Endothelial cell (in vitro differentiated cells): ENCODE results near the gene TFEB. TPM values are rescaled to one million over a fixed set of nuclear protein-coding genes. Genes with fewer than 3 reads are reported as not detected.

Experiments
- DNase-seq: peaks from one replicate; pipeline ENCODE4 v3.0.0; 2021; ENCODE audit warnings: low spot score
- H3K27ac Mint-ChIP-seq: one replicate; pipeline ENCODE4 v1.8.0; 2021; ENCODE audit warnings: mixed read lengths, inconsistent platforms; ENCODE audit not compliant: unreplicated experiment
- H3K27me3 Mint-ChIP-seq: one replicate; pipeline ENCODE4 v1.8.0; 2021; ENCODE audit warnings: mild to moderate bottlenecking, moderate library complexity, mixed read lengths, inconsistent platforms; ENCODE audit not compliant: unreplicated experiment
- H3K36me3 Mint-ChIP-seq: one replicate; pipeline ENCODE4 v1.8.0; 2021; ENCODE audit warnings: mild to moderate bottlenecking, low read depth, mixed read lengths, inconsistent platforms; ENCODE audit not compliant: unreplicated experiment
- H3K4me1 Mint-ChIP-seq: one replicate; pipeline ENCODE4 v1.8.0; 2021; ENCODE audit warnings: mild to moderate bottlenecking, mixed read lengths, inconsistent platforms; ENCODE audit not compliant: unreplicated experiment
- H3K4me3 Mint-ChIP-seq: one replicate; pipeline ENCODE4 v1.8.0; 2021; ENCODE audit warnings: mild to moderate bottlenecking, mixed read lengths, inconsistent platforms; ENCODE audit not compliant: unreplicated experiment
- H3K9me3 Mint-ChIP-seq: one replicate; pipeline ENCODE4 v1.8.0; 2021; ENCODE audit warnings: mixed read lengths, inconsistent platforms; ENCODE audit not compliant: unreplicated experiment
- total RNA-seq: library from RNA; stranded (reverse); fragmentation: NEBNext Ultra II Directional; extraction: Animal tissue kit (Norgen Biotek cat#: 25700); gene quantifications from one replicate; pipeline ENCODE4 v1.2.1, GENCODE V29; 2021; ENCODE audit not compliant: unreplicated experiment
- TF ChIP-seq, protein P1 (sequence below): fragments of 200-600 bp; sonication (generic); IDR thresholded peaks from one replicate; pipeline ENCODE4 v1.5.0; 2021; ENCODE audit warnings: antibody characterized with exemption; ENCODE audit not compliant: unreplicated experiment

The TFEB gene
- total RNA-seq, 1 donor from 2014 or later, result 10.4 TPM

DNA sequence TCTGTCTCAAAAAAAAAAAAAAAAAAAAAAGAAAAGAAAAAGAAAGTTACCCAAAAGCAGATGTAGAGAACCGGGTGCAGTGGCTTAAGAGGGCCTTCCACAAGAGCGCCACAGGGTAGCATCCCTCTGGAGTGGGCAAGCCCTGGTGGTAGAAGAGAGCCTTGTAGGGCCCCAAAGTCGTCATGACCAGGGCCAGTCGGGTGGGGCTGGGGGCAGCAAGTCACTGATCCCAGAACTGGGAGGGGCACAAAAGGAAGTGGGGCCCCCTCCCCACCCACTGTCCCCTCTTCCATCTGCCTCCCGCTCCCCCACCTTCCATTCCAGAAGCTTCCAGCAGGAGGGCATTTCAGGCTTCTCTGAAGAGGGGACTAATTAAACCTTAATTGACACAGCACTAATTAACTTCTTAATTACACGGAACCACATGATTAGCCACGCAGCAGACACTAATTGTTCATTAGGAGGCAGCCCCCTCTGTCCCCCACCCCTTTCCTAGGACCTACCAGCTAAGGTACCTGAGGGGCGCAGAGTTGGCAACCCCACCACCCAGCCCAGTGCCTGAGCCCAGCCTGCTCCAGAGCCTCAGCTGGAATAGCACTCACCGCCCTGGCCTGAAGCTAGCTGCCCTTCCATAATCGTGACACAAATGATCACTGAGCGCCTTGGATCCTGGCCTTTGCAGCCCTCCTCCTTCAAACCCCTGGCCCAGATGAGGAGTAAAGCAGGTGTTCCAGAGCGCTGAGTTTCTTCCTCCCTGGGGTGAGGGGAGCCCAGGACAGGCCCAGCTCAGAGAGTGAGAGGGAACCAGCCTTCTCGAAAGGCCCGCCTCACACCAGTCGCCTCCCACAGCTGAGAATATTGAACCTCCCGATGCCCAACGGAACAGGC lies 62.3 kb downstream of the TFEB start:
- Mint-ChIP-seq H3K36me3 (no peaks in the 10 kb centered on the region), H3K4me1 (peaks cover 30% of the 10 kb centered on the region), H3K27me3 (peaks cover 7% of the 10 kb centered on the region), H3K27ac (no peak overlapping the region), H3K9me3 (no peaks in the 10 kb centered on the region), H3K4me3 (no peak overlapping the region)
- no peak for DNase-seq
- TF ChIP-seq, protein P1, sequence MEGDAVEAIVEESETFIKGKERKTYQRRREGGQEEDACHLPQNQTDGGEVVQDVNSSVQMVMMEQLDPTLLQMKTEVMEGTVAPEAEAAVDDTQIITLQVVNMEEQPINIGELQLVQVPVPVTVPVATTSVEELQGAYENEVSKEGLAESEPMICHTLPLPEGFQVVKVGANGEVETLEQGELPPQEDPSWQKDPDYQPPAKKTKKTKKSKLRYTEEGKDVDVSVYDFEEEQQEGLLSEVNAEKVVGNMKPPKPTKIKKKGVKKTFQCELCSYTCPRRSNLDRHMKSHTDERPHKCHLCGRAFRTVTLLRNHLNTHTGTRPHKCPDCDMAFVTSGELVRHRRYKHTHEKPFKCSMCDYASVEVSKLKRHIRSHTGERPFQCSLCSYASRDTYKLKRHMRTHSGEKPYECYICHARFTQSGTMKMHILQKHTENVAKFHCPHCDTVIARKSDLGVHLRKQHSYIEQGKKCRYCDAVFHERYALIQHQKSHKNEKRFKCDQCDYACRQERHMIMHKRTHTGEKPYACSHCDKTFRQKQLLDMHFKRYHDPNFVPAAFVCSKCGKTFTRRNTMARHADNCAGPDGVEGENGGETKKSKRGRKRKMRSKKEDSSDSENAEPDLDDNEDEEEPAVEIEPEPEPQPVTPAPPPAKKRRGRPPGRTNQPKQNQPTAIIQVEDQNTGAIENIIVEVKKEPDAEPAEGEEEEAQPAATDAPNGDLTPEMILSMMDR, result no peak

DNA sequence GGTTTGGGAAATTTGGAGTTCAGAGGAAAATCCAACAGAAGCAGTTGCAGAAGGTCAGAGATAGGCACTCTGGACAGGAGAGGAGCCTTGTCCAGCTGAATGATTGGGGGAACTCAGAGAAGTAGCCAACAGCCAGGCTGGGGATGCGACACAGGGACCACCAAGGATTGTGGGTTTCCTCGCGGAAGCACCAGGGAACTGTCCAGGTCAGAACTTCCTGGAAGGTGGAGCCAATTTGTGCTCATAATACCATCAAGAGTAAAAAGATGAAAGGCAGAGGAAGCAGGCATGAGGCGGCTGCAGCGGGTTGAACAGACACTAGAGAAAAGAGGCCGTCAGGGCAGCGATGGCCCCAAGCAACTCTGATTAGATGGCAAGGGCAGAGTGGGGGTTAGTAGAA lies 63.4 kb downstream of the TFEB start:
- TF ChIP-seq, protein P1, result no peak
- Mint-ChIP-seq H3K36me3 (no peaks in the 10 kb centered on the region), H3K4me3 (no peak overlapping the region), H3K9me3 (no peaks in the 10 kb centered on the region), H3K27ac (no peak overlapping the region), H3K27me3 (peaks cover 7% of the 10 kb centered on the region), H3K4me1 (peaks cover 29% of the 10 kb centered on the region)
- no peak for DNase-seq

- DNase-seq, result no peak
- TF ChIP-seq, protein P1, result no peak
- Mint-ChIP-seq H3K9me3 (no peaks in the 10 kb centered on the region), H3K4me3 (no peak overlapping the region), H3K36me3 (no peaks in the 10 kb centered on the region), H3K27me3 (peaks cover 7% of the 10 kb centered on the region), H3K27ac (no peak overlapping the region), H3K4me1 (peaks cover 25% of the 10 kb centered on the region)
These were observed 64.0 kb downstream of the TFEB start for GRCh38 chr6:41671376-41671775.

- TF ChIP-seq, protein P1, result no peak
- Mint-ChIP-seq H3K9me3 (no peaks in the 10 kb centered on the region), H3K4me1 (peaks cover 19% of the 10 kb centered on the region), H3K27ac (no peak overlapping the region), H3K27me3 (peaks cover 7% of the 10 kb centered on the region), H3K4me3 (no peak overlapping the region), H3K36me3 (no peaks in the 10 kb centered on the region)
- no peak for DNase-seq
These were observed 64.6 kb downstream of the TFEB start for GRCh38 chr6:41670703-41671360.

DNA sequence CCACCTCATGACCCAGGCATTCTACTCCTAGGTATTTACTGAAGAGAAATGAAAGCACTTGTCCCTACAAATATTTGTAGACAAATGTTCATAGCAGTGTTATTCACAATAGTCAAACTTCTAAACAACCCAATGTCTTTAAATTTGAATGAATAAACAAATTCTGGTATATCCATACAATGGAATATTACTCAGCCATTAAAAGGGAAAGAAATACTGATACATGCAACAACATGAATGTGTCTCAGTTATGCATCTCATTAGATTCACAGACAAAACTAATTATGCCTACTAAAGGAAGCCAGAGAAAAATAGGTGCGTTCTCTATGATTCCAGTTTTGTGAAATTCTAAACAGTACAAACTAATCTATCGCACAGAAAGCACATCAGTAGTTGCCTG lies 66.4 kb downstream of the TFEB start:
- Mint-ChIP-seq H3K27me3 (peaks cover 1% of the 10 kb centered on the region), H3K4me3 (no peak overlapping the region), H3K27ac (no peak overlapping the region), H3K9me3 (no peaks in the 10 kb centered on the region), H3K4me1 (peaks cover 12% of the 10 kb centered on the region), H3K36me3 (no peaks in the 10 kb centered on the region)
- TF ChIP-seq, protein P1, result no peak
- no peak for DNase-seq
